ENCODE measurements around the gene EIF1. TPM values are rescaled to one million over a fixed set of nuclear protein-coding genes. Genes with fewer than 3 reads are reported as not detected.
A peak's percentile ranks its signal among the peaks of the same experiment; 100 is the strongest.
"Not testable (repeated sequence)": the region's sequence is repeated elsewhere in the genome, so short reads cannot be mapped to it uniquely, and the experiment has no call there.

Gene EIF1
- total RNA-seq, result 43.6 and 66.6 TPM in 2 replicates

DNA sequence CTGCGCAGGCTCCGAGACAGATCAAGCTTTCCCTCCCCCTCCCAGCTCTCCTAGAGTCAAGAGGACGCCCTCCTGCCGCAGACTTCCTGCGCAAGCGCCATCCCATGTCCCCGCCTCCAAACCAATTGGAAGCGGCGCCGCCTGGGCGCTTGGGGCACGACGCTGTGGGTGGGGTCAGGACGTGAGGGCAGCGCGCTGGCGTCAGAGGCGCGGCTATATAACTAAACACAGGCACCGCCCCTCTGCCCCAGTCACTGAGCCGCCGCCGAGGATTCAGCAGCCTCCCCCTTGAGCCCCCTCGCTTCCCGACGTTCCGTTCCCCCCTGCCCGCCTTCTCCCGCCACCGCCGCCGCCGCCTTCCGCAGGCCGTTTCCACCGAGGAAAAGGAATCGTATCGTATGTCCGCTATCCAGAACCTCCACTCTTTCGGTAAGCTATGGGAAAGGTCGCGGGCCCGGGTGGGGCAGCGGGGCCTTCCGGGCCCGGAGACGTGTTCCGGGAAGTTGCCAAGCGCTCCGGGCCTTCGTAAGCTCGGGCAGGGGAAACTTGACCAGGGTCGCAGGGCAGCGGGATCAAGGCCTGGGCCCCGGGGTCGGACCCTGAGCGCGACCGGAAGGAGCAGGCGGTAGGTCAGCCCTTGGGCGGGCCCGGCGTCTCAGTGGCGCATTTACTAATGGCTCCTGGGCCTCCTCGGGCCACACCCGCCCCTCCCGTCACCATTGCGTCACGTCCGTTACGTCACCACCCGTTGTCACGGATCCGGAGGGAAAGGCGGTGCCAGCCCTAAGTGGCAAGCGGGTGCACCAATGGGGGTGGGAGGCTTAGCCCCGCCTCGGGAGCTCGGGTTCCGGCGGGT is at the start of gene EIF1:
TSS of gene EIF1 (plus strand) at position 245 of the 856 bp plus-strand sequence. CDS start at position 399, 154 bp downstream.
- DNase-seq (ENCODE audit: low read depth in 2 of 2), result peak; percentile 98 to 100

GRCh38 chr17:41638941-41639340 is 49.7 kb upstream of the EIF1 start:
- no peak for DNase-seq (ENCODE audit: low read depth in 2 of 2)

GRCh38 chr17:41639492-41640473 is 48.9 kb upstream of the EIF1 start:
- no peak for DNase-seq (ENCODE audit: low read depth in 2 of 2)

DNA sequence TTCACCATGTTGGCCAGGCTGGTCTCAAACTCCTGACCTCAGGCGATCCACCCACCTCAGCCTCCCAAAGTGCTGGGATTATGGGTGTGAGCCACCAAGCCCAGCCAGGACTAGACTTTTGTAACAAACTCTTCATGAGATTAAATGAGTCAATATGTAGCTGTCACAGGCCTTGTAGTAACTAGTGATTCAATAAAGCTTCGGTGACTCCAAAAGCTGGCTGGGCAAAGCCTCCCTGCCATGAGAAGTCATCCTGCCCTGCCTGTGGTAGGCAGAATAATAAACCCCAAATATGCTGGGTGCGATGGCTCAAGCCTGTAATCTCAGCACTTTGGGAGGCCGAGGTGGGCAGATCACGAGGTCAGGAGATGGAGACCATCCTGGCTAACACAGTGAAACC is 48.1 kb upstream of the EIF1 start:
- not testable (repeated sequence) for DNase-seq (ENCODE audit: low read depth in 2 of 2)

DNA sequence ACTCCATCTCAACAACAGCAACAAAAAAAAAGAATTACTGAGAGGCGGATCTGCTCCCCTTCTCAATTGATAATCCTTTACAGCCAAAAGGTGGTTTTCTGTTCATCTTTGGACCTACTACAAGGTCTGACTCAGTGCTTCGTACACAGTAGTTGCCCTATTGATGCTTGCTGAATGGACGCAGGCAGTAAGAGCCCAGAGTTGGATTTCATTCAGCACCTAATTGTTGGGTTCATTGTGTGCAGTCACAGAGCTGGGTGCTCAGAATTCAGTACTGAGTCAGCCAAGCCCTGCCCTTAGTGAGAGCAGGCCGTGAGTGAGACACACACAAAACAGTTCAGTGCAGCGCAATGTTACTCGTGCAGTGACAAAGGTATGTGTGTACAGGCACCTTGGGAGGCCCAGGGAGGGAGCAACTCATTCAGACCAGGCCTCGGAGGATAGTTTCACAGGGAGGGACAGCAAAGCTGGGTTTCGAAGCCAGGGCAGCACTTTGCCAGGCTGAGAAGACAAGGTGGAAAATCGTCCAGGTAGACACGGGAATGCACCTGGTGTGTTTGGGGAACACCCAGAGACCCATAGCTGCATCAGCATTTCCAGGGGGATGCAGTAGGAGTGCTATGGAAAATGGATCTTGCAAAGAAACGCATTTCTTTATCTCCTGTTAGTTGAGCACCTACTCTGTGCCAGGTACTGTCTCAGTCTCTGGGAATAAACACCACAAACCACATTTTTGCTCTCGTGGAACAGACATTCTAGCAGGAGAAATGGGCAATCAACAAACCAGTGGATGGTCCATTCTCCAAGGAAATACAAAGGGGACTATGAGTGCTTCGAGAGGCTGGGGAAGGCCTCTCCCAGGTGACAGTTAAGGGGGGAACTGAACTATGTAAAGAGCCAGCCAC is 46.2 kb upstream of the EIF1 start:
- DNase-seq (ENCODE audit: low read depth in 2 of 2), result no peak

- no peak for DNase-seq (ENCODE audit: low read depth in 2 of 2)
Measured at GRCh38 chr17:41647038-41647813, 41.5 kb upstream of the EIF1 start.

DNA sequence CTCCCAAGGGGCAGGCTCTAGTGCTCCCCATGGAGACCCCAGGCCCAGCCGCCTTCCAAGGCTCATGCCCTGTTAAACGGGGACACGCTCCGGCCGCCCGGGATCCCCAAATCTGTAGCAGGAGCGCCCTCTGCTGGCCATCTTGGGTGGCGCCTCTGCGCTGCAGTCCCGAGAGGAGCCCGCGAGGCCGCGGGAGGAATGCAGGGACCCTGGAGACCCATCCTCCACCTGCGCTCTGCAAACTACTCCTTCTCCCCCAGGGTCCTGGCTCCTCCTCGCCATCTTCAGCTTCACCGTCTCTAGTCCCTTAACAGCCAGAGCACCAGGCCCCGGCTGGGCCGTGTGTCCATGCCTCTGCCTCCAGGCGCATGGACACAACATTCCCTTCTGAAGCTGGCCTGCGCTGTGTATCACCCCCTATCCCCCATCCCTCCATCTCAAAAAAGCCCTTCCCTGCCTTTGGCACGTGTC is 40.7 kb upstream of the EIF1 start:
- peak in 1 of 2 donors; percentile 62 for DNase-seq (ENCODE audit: low read depth in 2 of 2)

DNA sequence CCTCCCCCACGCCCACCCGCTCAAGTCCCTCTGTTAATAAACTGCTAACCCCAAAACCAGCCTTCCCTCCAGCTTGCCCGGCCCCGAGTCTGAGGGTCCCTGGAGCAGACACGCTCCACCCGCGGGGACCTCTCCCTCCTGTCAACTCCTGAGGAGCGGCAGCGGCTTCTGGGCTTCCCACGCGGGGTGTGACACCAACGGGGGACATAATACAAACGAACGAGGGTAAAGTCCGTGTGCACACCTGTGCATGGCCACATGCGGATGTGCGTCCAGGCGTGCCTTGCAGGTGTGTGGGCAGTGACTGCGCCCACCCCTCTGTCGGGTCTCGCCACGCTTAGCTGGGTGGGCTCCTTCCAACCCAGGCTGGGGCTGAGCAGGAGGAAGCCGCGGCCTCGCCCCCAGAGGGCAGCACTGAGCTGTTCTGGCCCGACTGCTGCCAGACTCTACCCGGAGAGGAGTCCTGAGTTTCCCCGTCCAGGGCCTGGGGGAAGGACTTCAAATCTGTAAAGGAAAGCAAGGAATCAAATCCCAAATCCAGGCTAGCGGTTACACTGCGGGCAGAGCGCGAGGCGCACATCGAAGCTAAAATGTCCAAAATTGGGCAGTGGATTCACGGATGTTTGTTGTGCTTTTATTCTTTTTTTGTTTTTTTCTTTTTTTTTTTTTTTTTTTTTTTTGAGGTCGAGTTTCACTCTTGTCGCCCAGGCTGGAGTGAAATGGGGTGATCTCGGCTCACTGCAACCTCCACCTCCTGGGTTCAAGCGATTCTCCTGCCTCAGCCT is 40.1 kb upstream of the EIF1 start:
- peak; percentile 52 to 76 for DNase-seq (ENCODE audit: low read depth in 2 of 2)

- no peak for DNase-seq (ENCODE audit: low read depth in 2 of 2)
Measured at GRCh38 chr17:41649923-41650519, 38.7 kb upstream of the EIF1 start.

- no peak for DNase-seq (ENCODE audit: low read depth in 2 of 2)
Measured at GRCh38 chr17:41650794-41651624, 37.7 kb upstream of the EIF1 start.

- DNase-seq (ENCODE audit: low read depth in 2 of 2), result no peak
Measured at GRCh38 chr17:41651625-41652460, 36.8 kb upstream of the EIF1 start.

GRCh38 chr17:41652461-41652970 is 36.2 kb upstream of the EIF1 start:
- no peak for DNase-seq (ENCODE audit: low read depth in 2 of 2)

DNA sequence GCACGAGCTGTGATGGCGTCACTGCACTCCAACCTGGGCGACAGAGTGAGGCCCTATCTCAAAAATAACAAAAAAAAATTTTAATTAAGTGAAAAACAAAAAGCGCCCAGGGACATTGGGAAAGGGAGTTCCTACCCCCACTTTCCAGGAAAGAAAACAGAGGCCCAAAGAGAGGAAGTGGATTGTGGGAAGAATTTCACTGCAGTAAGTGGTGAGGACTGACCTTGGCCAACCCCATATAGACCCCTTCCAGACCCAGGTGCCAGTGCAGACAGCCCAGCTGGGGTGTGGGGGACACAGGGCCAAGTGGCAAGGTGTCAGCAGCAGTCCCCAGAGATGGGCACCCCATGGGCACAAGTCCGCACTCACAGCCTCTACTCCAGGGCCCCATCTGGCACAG is 35.3 kb upstream of the EIF1 start:
- DNase-seq (ENCODE audit: low read depth in 2 of 2), result no peak

- DNase-seq (ENCODE audit: low read depth in 2 of 2), result no peak
Measured at GRCh38 chr17:41653892-41654677, 34.6 kb upstream of the EIF1 start.

DNA sequence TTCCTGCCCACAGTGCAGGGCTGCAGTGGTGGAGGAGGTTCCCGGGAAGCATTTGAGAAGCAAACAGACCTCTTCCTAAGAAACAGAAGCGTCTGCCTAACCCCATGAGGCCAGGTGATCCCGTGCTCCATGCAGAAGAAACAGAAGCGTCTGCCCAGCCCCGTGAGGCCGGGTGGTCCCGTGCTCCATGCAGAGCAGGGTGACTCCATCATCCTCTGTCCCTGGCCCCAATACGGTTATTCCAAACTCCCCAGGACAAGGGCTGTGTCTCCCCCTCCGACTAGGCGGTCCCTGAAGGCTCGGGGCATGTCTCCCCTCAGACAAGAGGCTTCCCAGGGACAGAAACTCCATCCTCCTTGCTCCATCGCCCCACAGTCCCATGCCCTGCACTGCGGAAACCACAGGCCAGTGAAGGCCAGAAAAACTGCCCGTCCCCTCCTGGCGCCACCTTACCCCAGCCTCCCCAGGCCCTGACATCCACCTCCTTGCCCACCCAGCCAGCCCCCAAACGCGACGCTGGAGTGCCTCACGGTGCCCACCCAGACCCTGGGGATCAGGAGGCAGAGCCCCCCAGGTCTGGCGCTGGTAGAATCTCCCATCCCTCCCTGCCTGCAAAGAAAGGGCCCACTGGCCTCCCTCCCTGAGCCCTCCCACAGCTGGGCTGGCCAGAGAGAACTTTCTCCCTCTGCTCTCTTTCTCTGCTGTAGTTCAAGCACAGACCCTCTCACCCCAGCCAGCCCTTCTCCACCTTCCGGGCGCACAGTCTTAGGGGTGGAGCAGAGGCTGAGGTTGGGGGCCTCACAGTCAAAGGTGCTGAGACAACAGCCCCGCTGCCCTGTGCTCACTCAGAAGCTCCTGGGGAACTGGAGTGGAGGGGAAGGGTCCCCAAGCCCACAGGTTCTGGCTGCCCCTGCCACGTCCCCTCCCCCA is 33.7 kb upstream of the EIF1 start:
- no peak for DNase-seq (ENCODE audit: low read depth in 2 of 2)

All from dermis microvascular lymphatic vessel endothelial cell (primary cell).